HG03025 (cell line): ENCODE data around the gene TEC.
A peak's percentile ranks its signal among the peaks of the same experiment; 100 is the strongest.
"Not testable (repeated sequence)": the region's sequence is repeated elsewhere in the genome, so short reads cannot be mapped to it uniquely, and the experiment has no call there.

Source experiments
- ATAC-seq: cut with Tn5 transposase; IDR thresholded peaks from one replicate; pipeline ENCODE4 v1.9.1; 2021; ENCODE audit warnings: mild to moderate bottlenecking, moderate library complexity; ENCODE audit not compliant: unreplicated experiment, low FRiP score

The TEC gene

DNA sequence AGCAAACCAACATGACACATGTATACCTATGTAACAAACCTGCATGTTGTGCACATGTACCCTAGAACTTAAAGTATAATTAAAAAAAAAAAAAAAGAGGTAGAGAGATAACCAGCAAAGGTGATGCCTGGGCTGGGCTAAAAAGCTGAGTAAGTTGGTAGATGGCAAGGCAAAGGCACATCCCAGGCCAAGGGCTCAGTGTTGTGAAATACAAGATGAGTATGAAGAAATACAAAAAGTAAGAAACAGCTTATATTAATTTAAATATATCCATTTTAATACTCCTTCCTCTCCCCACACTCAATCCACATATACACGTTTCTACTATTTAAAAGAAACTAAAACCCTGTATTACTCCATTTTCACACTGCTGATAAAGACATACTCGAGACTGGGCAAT is 25.8 kb downstream of the TEC start:
- ATAC-seq: no peak

DNA sequence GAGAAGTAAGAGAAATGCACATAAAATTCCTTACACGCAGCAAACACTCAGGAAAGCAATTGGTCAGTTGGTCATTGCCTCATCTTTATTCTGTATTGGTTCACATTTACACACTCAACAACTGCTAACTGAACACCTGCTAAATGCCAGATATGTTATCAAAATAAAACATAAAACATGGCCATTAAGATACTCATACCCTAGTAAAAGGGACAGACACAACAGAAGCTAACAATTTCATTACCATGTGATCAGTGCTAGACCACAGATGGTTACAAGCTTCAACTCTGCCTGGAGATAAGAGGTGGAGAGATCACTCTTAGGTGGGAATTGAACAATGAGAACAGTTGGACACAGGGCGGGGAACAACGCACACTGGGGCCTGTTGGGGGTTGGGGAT is 26.2 kb downstream of the TEC start:
- ATAC-seq: no peak

DNA sequence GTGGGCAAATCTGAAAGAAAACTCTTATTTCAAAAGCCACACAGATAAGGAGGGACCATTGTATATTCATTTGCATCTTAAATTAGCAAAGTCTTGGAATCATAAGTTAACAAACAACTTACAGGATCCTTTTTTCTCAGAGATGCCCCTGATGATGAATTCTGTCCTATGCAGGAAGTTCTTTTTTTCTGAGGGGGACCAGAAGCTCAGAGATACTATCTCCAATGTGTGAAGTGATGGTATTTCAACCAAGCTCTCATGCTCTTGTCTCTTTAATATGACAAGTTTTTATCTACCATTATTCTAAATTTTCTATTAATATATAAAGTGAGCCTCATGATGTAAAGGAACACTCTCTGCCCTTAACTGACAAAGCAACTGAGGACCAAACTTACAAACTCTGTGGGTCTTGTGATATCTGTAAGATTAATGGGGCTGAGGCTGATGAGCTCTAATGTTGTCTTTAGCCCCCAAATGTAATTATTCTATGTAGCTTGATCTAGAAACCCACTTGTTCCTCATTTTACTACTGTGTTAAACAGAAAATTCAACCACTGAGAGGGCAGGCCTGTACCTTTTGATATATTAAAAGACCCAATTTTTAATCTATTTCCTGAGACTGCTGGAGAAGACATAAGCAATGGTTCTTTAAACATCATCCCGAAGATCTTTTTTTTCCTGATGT is 27.0 kb downstream of the TEC start:
- no peak for ATAC-seq

DNA sequence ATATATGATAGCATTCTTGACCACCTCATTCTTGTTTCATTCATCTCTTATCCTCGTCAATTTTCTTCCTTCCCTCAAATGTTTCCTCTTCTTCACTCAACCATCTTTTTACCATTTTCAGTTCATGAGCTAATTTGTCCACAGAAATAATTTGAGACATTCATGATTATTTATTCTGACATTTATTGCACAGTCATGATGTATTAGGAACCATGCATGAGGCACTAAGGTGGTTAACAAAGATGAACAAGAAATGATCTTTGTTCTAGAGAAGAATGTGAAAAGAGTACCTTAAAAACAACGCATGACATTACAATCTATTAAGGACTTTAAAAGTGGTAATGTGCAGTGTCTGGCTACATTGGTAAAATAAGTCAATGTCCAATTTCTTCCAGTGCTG is 27.9 kb downstream of the TEC start:
- ATAC-seq: no peak

DNA sequence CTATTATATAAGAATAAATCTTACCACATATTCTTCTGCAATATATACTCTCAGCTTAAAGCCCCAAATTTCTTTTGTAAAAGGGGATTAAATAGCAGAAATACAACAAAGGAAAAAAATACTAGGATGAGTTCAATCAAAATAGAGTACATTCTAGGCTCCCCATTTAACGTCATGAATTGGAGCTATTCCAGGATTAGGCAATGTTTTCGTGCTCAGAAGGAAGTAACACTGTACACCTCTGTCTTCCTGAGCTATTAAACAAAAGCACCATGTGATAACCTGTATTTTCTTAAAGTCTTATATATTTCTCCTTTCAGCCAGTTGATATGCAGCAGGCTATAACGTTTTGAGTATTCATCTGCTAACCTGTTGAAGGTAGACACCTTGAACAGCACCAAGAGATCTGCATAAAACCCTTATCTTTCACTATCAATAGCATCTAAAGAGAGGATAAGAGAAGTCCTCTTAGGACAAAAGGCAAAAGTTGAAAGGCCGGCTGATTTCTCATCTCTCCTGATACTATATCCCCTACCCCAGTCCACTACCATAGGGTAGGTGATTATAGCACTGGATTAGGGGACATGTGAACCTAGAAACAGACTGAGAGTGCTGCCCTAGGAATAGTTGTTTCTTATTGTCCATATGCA is 31.5 kb downstream of the TEC start:
- ATAC-seq: no peak

DNA sequence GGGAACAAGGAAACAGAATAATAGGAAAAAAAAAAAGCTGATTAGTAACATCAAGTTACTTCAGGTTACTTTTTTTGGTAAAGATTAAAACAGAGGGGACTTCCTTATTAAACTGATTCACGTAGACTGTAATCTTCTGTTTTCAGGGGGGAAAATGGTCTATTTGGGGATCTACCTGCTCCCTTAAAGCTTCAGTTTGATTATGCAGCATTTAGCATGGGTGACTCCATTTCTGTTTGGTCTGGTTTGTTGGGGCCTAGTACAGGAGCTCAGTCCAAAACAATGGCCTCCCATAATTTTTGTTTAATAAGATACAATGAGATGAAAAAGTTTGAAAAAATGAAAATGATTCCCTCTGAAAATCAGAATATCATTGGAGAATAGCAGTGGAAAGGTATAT is 34.6 kb downstream of the TEC start:
- no peak for ATAC-seq

DNA sequence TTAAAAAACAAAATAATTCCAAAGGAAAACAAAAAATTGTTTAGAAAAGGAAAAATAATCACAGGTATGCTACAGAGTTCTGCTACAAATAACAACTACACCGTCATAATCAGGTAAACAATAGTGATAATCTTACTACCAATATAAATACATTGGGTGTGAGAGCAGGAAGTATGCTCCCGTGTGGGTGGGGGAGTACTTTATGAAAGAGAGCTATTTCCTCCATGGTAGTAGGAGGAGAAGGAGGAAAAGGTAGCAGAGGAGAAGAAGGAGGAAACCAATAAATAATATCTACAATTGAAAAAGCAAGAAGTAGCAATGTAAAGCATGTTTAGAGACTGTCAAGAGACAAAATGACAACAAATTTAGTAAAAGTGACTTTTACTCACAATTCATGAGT is 35.1 kb downstream of the TEC start:
- no peak for ATAC-seq

DNA sequence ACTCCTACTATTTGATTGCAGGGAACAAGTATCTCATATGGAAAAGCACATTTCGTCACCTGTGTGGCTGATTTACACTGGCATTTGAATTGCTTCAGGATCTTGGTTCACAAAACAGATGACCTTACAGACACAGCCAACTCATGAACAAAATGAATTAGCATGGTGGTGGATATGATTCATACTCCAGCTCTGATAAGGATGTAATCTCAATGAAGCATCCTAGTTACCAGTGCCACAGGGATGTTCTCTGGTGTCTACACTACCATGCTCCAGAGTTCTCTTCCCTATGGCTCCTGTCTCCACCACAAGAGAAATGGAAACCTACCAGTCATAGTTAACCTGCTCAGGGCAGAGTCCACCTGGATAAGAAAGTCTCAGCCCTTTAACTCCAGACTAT is 40.7 kb downstream of the TEC start:
- ATAC-seq: no peak

DNA sequence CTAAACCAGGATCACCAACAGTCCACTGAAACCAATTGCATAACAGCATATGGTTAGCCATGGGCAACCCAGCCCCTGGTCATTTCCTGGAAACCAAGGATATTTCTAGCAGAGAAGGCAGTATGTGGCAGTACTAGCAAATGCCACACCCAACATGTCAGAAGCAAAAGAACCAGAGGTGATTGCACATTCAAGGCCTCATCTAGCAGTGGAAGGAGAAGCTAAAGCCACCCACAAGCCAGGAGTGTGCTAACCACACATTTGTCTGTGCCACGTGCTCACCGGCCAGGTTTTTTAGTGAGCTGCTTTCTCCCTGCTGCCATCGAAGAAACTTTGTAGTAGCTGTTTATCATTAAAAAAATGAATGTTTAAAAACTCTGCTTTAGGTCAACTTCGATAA is 42.0 kb downstream of the TEC start:
- peak; percentile 49 for ATAC-seq

DNA sequence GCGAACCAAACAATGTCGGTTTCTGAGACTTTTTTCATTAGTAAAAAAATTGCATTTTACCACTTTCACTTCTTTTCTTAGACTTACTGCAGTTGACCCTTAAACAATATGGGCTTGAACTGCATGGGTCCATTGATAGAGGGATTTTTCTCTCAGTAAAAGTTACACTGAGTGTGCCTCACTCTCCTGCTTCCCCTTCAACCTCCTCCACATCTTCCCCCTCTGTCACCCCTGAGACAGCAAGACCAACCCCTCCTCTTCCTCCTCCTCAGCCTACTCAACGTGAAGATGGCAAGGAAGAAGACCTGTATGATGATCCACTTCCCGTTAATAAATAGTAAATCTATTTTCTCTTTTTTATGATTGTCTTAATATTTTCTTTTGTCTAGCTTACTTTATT is 43.4 kb downstream of the TEC start:
- no peak for ATAC-seq

DNA sequence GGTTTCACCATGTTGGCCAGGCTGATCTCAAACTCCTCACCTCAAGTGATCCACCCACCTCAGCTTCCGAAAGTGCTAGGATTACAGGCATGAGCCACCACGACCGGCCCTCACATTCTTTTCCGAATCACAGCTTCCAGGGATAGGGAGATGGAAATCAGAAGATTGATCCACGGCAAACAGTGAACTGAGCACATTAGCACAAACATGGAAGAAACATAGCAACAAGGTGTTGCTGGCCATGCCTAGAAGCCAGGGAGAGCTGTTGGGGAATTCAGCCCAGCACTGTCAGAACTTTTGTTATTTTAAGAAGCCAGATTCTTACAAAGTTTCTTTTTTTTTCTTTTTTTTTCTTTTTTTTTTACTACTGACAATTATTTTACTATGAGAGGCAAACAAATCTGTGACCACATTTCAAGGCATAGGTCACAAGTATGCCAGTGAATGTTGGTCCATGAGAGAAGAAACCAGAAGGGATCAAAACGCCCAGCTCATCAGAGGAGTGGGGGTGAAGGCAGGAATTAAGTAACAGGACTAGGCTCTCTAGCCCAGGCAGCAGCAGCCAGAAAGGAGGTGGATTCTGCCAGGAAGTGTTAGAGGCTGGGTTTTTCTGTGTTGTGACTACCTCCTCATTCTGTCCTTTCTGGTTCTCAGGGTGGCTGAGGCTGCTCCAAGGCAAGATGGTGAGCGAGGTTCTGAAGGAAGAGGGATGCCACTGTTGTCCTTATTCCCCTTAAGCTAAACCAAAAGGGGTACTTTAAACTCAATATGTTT is 44.1 kb downstream of the TEC start:
- no peak for ATAC-seq

DNA sequence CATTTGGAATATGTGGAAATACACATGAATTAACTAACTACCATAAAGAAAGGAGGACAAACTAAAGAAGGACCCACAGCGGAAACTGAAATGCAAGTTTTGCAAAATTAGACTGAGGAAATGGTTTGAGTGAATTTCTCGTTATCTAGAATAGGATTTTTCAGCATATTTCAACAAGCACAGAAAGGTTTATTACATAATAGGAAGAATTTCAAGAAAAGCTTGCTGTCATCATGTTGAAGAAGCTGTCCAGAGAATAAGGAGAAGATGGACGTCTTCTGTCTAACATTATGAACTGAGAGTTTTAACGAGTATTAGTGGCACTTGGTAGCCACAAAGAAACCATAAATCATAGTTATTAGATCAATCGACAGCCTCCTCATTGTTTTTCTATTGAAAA is 45.0 kb downstream of the TEC start:
- no peak for ATAC-seq

DNA sequence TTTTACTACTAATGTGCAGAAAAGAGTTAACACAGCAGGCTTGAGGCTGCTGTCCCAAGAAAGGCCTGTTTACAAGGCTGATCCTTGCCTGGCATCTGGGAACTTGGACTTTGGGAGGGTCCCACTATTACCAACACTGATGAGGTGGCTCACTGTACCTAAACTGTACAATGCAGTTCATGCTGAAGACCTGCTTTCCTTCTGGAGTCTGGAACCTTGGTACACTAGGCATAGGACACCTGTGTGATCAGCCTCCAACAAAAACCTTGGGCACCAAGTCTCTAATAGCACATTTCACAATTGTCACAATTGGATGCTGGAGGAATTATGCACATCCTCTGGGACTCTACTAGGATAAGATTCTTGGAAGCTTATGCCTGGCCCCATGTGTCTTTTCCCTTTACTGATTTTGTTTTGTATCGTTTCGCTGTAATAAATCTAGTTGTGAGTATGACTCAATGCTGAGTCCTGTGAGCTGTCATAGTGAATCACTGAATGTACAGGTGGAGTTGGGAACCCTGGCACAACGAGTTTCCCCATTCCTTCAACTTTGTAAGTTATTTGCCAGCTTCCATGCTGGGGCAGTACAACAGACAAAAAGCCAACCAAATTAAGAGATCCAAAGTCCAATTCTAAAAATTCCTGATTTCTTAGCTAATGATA is 45.9 kb downstream of the TEC start:
- ATAC-seq: no peak

DNA sequence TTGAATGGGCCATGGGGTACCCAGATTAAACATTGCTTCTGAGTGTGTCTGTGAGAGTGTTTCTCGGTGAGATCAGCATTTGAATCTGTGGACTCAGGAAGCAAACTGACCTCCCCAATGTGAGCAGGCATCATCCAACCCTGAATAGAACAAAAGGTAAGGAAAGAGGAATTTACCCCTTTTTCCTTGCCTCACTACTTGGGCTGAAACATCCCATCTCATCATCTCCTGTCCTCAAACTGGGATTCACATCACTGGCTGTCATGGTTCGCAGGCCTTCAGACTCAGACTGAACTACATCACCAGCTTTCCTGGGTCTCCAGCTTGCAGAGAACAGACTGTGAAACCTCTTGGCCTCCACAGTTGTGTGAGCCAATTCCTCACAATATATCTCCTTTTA is 47.1 kb downstream of the TEC start:
- no peak for ATAC-seq

DNA sequence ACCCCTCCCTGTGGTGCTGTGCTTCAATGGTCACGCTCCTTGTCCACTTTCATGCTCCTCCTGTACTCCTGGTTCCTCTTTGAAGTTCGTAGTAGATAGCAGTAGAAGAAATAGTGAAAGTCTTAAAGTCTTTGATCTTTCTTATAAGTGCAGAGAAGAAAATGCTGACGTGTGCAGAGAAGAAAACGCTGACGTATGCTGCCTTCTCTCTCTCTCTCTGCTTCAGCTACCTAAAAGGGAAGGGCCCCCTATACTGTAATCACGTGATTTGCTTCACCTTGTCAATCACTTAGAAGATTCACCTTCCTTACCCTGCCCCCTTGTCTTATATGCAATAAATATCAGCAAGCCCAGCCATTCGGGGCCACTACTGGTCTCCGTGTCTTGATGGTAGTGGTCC is 50.2 kb downstream of the TEC start:
- not testable (repeated sequence) for ATAC-seq

DNA sequence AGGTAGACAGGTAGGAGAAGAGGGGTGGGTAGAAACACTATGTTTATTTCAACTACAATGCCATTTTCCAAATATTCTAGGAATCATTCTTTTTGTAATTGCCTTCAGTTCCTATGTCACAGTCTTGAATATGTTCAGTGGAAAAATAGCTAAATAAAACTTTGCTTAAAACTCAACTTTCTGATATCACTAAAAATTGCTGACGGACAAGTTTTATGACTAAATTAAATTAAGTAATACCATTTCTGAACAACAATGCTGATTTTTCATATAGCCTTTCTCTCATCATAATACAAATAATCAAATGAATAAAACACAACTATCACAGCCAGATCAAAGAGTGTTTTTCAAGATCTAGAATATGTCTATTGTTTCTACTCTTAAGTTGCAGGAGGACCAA is 53.1 kb downstream of the TEC start:
- ATAC-seq: no peak

DNA sequence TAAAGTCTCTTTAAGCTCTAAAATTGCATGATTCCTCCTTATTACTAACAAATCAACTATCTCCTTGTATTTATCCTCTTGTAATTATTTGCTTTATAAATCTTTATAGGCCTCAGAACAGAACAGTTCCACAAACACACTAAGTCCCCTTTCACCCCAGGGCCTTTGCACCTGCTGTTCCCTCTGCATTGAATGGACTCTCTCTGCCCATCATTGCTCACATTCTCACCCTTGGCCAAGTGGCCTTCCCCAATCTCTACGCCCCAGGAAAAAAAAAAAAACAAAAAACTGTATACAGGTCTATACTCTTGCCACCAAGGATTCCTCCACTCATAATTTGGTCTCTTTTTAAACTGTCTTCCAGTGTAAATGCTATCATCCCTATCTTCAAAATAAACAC is 53.7 kb downstream of the TEC start:
- no peak for ATAC-seq

DNA sequence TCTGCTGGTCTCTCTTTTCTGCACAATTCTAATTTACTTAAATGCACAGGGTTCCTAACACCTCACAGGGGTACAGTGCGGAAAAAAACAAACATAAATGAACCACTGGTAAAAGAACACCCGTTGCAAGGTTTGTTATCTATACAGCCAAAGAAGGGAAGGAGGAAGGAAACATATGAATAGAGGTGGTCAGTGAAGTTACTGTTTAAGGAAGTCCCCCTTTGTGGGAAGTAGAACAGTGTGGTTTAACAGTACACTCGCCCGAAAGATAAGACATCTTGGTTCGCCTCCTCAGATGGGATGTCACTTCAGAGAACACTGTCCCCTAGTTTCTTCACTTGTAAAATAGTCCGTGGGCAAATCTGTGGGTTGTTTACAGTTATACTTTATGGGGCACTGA is 57.5 kb downstream of the TEC start:
- ATAC-seq: peak; percentile 69

DNA sequence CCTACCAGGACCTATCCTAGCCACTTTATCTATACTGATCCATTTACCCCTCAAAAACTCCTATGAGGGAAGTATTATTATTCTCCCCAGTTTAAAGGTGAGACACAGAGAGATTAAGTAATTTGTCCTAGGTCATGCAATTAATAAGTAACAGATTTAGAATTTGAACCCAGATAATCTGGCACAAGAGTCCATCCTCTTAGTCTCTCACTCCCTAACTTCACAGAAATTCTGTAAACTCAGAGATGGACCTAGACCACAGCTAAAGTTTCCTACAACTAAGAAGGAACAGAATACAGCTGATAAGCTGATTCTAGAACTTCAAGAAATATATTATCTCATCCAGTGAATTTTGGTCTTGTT is 58.7 kb downstream of the TEC start:
- ATAC-seq: no peak

DNA sequence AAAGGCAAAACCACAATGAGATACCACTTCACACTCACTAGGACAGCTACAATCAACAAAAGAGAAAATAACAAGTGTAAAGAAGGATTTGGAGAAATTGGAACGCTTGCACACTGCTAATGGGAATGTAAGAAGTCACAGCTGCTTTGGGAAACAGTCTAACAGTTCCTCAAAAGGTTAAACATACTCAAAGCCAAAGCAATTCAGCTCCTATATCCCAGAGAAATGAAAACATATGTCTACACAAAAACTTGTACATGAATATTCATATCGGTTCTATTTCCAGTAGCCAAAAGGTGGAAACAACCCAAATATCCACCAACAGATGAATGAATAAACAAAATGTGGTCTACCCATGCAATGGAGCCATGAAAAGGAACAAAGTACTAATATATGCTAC is 64.0 kb downstream of the TEC start:
- ATAC-seq: no peak

DNA sequence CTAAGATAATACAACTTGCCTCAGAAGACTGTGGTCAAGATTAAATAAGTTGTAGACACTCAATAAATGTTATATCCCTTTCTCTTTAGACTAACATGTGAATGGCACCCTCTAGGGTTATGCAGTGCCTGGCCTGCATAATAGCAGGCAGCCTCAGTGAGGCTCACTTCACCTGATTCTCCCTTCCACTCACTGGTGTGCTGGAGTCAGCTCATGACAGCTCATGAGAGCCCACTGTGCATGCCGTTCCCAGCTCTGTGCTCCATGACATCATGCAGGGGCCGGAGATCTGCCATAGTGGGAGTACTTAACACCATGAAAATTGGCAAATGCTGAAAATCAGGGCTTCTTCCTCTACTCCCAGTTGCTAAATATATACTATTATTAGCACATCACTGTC is 64.5 kb downstream of the TEC start:
- ATAC-seq: no peak
